ENCODE measurements around the gene CCDC83.
"Not testable (repeated sequence)": the region's sequence is repeated elsewhere in the genome, so short reads cannot be mapped to it uniquely, and the experiment has no call there.

Gene CCDC83

GRCh38 chr11:85886089-85887056, 31.2 kb downstream of the CCDC83 start:
- no peak for DNase-seq (ENCODE audit: low spot score)

- DNase-seq (ENCODE audit: low spot score): no peak
Measured at GRCh38 chr11:85889108-85889507, 33.9 kb downstream of the CCDC83 start.

- no peak for DNase-seq (ENCODE audit: low spot score)
Measured at GRCh38 chr11:85889676-85890579, 34.7 kb downstream of the CCDC83 start.

- no peak for DNase-seq (ENCODE audit: low spot score)
Measured at GRCh38 chr11:85893395-85893794, 38.2 kb downstream of the CCDC83 start.

GRCh38 chr11:85896876-85897275, 41.7 kb downstream of the CCDC83 start:
- DNase-seq (ENCODE audit: low spot score): no peak

- DNase-seq (ENCODE audit: low spot score): no peak
Measured at GRCh38 chr11:85898456-85898855, 43.3 kb downstream of the CCDC83 start.

- no peak for DNase-seq (ENCODE audit: low spot score)
Measured at GRCh38 chr11:85902353-85902752, 47.2 kb downstream of the CCDC83 start.

GRCh38 chr11:85903406-85903805, 48.2 kb downstream of the CCDC83 start:
- DNase-seq (ENCODE audit: low spot score): no peak

- no peak for DNase-seq (ENCODE audit: low spot score)
Measured at GRCh38 chr11:85903811-85904210, 48.6 kb downstream of the CCDC83 start.

GRCh38 chr11:85912414-85912813, 57.2 kb downstream of the CCDC83 start:
- DNase-seq (ENCODE audit: low spot score): no peak

- no peak for DNase-seq (ENCODE audit: low spot score)
Measured at GRCh38 chr11:85913513-85913912, 58.3 kb downstream of the CCDC83 start.

- no peak for DNase-seq (ENCODE audit: low spot score)
Measured at GRCh38 chr11:85914425-85914824, 59.2 kb downstream of the CCDC83 start.

- no peak for DNase-seq (ENCODE audit: low spot score)
Measured at GRCh38 chr11:85918910-85919794, 64.0 kb downstream of the CCDC83 start.

- no peak for DNase-seq (ENCODE audit: low spot score)
Measured at GRCh38 chr11:85922367-85922766, 67.2 kb downstream of the CCDC83 start.

- DNase-seq (ENCODE audit: low spot score): no peak
Measured at GRCh38 chr11:85923455-85923854, 68.3 kb downstream of the CCDC83 start.

- not testable (repeated sequence) for DNase-seq (ENCODE audit: low spot score)
Measured at GRCh38 chr11:85926653-85927214, 71.6 kb downstream of the CCDC83 start.

GRCh38 chr11:85930879-85931366, 75.7 kb downstream of the CCDC83 start:
- DNase-seq (ENCODE audit: low spot score): no peak

GRCh38 chr11:85934596-85935169, 79.5 kb downstream of the CCDC83 start:
- no peak for DNase-seq (ENCODE audit: low spot score)

GRCh38 chr11:85935751-85936150, 80.6 kb downstream of the CCDC83 start:
- no peak for DNase-seq (ENCODE audit: low spot score)

- no peak for DNase-seq (ENCODE audit: low spot score)
Measured at GRCh38 chr11:85937835-85938234, 82.7 kb downstream of the CCDC83 start.

Data from globus pallidus (tissue), 1 donor.